K562 (cell line): Measurements from ENCODE around the gene KRTAP5-4. TPM values are rescaled to one million over a fixed set of nuclear protein-coding genes. Genes with fewer than 3 reads are reported as not detected.

ENCODE experiments used
- CBX8 ChIP-seq: fragments of 200-600 bp; sonication (generic); IDR thresholded peaks from 2 replicates; pipeline ENCODE4 v1.6.1; 2012; ENCODE audit warnings: borderline replicate concordance, mixed run types, low read depth, mild to moderate bottlenecking, moderate library complexity, mixed read lengths, low read length, control low read depth, inconsistent platforms; ENCODE audit not compliant: poor library complexity, severe bottlenecking; ENCODE audit errors: extremely low read depth
- CREM ChIP-seq: IDR thresholded peaks from 2 replicates; pipeline ENCODE4 v1.6.1; 2014; ENCODE audit warnings: antibody characterized with exemption, low read depth
- KLF16 ChIP-seq: IDR thresholded peaks from 2 replicates; pipeline ENCODE4 v1.6.1; 2016; ENCODE audit warnings: antibody characterized with exemption
- NR2C2 ChIP-seq, 2 experiments: fragments of 200-800 bp in 1 of 2; sonication (Bioruptor generic) in 1 of 2; sonication (generic) in 1 of 2; formaldehyde crosslinking in 1 of 2; IDR thresholded peaks; 2 replicates each; pipeline versions ENCODE4 v1.6.1 to v1.8.0; 2016 to 2022; ENCODE audit warnings: mild to moderate bottlenecking in 1 of 2, missing compliant biosample characterization in 1 of 2, missing genetic modification characterization in 1 of 2, missing genetic modification reagents in 1 of 2
- RB1 ChIP-seq: fragments of 450-650 bp; IDR thresholded peaks from 2 replicates; pipeline ENCODE4 v1.6.1; 2017; ENCODE audit warnings: low read depth, mild to moderate bottlenecking
- SUPT5H ChIP-seq: fragments of 450-650 bp; IDR thresholded peaks from 2 replicates; pipeline ENCODE4 v1.6.1; 2016
- TAF7 ChIP-seq: fragments of 450-650 bp; IDR thresholded peaks from 2 replicates; pipeline ENCODE4 v1.6.1; 2016; ENCODE audit warnings: missing genetic modification characterization, missing compliant biosample characterization
- TBL1XR1 ChIP-seq, 2 experiments: IDR thresholded peaks; 2 replicates each; pipeline ENCODE4 v1.6.1; 2012; ENCODE audit warnings: improper control_type of control experiment in 2 of 2, low read length in 2 of 2, mild to moderate bottlenecking in 1 of 2
- ZNF584 ChIP-seq: fragments of 200-800 bp; sonication (Bioruptor generic); IDR thresholded peaks from 2 replicates; pipeline ENCODE4 v1.6.1; 2016; ENCODE audit warnings: low read depth, mild to moderate bottlenecking, missing genetic modification characterization, missing compliant biosample characterization
- polyA plus RNA-seq, 8 experiments: library from polyadenylated mRNA; depleted of rRNA in 4 of 8; stranded (reverse) in 5 of 8; unstranded in 3 of 8; fragments of >200 nt; fragmentation: Nextera tagmentation in 2 of 8; fragmentation: Illumina TruSeq in 1 of 8; extraction: Ambion mirVana in 2 of 8; extraction: Trizol in 1 of 8; gene quantifications; 2 replicates each; pipeline versions ENCODE4 v1.2.1 to v1.2.3, GENCODE V29; 2011 to 2014; ENCODE audit warnings: inconsistent platforms in 1 of 8, missing spikeins in 1 of 8
- total RNA-seq, 7 experiments: library from RNA; depleted of rRNA in 6 of 7; stranded (reverse); fragments of >200 nt in 6 of 7; fragmentation: Illumina TruSeq in 2 of 7; extraction: Trizol in 2 of 7; gene quantifications; 2 replicates each; pipeline versions ENCODE4 v1.2.1 to v1.2.3, GENCODE V29; 2011 to 2021; ENCODE audit warnings: low replicate concordance in 1 of 7
- TF ChIP-seq, protein P1 (sequence below): fragments of 150-350 bp; conservative IDR thresholded peaks from 2 replicates; pipeline ENCODE4 v1.6.1; 2014; ENCODE audit warnings: low read length
- TF ChIP-seq, protein P2 (sequence below): IDR thresholded peaks from 2 replicates; pipeline ENCODE4 v1.6.1; 2011; ENCODE audit warnings: borderline replicate concordance, low read depth, mild to moderate bottlenecking, moderate library complexity, low read length; ENCODE audit not compliant: insufficient read depth, poor library complexity, severe bottlenecking
- TF ChIP-seq, protein P3 (sequence below): fragments of 200-800 bp; sonication (Bioruptor generic); IDR thresholded peaks from 2 replicates; pipeline ENCODE4 v1.6.1; 2017; ENCODE audit warnings: missing genetic modification characterization, missing compliant biosample characterization
- TF ChIP-seq, protein P4 (sequence below), 2 experiments: fragments of 200-800 bp in 1 of 2; sonication (Bioruptor generic) in 1 of 2; sonication (generic) in 1 of 2; formaldehyde crosslinking in 1 of 2; IDR thresholded peaks in 1 of 2; conservative IDR thresholded peaks in 1 of 2; 2 replicates each; pipeline versions ENCODE4 v1.5.0 to v1.6.1; 2016 to 2020; ENCODE audit warnings: missing compliant biosample characterization in 1 of 2, missing genetic modification characterization in 1 of 2, missing genetic modification reagents in 1 of 2
- TF ChIP-seq, protein P5 (sequence below): sonication (generic); formaldehyde crosslinking; IDR thresholded peaks from 2 replicates; pipeline ENCODE4 v1.8.0; 2022; ENCODE audit warnings: missing genetic modification reagents, mild to moderate bottlenecking, moderate library complexity, borderline replicate concordance

KRTAP5-4 gene
- total and polyA plus RNA-seq, 9 of the 15 experiments (the other 6 are each of a cell fraction or from before 2014, with no cell fraction given): not detected

DNA sequence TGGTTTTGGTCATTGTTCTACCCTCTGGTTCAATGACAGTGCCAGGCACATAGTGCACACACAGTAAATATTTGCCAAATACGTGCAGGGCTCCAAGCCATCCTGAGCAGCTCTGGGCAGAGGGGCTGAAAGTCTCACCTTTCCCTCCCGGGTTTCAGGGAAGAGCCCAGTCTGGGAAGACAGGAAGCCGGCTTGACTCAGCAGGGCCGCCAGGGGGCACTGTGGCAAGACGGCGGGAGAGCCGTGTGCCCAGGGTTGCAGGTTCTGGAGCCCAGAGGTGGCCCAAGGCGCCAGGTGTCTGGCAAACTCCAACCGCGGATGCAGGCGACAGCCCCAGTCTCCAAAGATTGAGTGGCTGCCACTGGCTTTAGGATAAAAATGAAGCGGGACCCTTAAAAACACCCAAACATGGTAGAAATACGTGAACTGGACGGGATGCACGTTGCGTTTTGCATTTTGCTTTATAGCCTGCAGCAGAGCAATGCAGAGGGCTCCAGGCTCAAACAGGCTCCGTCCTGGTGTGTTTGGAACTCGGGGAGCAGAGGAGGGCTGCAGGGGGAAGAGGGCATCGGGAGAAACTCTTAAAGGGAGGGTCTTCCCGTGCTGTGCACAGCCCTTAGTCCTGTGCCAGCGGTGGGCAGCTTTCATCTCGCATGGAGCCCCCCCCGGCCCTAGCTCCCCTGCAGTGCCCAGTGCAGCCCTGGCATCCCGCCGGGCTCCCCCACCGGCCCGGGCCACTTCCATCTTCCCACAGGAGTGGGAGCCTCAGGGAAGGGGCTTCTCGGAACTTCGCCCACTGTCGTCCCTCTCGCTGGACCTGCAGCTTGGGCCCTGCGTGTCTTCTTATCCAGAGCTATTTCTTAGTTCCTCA lies 18.4 kb upstream of the KRTAP5-4 start (continued):
- TF ChIP-seq, protein P1, sequence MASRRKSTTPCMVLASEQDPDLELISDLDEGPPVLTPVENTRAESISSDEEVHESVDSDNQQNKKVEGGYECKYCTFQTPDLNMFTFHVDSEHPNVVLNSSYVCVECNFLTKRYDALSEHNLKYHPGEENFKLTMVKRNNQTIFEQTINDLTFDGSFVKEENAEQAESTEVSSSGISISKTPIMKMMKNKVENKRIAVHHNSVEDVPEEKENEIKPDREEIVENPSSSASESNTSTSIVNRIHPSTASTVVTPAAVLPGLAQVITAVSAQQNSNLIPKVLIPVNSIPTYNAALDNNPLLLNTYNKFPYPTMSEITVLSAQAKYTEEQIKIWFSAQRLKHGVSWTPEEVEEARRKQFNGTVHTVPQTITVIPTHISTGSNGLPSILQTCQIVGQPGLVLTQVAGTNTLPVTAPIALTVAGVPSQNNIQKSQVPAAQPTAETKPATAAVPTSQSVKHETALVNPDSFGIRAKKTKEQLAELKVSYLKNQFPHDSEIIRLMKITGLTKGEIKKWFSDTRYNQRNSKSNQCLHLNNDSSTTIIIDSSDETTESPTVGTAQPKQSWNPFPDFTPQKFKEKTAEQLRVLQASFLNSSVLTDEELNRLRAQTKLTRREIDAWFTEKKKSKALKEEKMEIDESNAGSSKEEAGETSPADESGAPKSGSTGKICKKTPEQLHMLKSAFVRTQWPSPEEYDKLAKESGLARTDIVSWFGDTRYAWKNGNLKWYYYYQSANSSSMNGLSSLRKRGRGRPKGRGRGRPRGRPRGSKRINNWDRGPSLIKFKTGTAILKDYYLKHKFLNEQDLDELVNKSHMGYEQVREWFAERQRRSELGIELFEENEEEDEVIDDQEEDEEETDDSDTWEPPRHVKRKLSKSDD: no peak
- TF ChIP-seq TBL1XR1 (IDR thresholded peaks at IDR 0.05; ENCODE audit: low read length in 2 of 2) (no peak), ZNF584 (CRISPR knock-in tag) (no peak), CBX8 (no peak), RB1 (0 out of 2 replicates have a peak, but pooled peaks have one; percentile 34), TAF7 (tag) (no peak), CREM (0 out of 2 replicates have a peak, but pooled peaks have one; percentile 33), NR2C2 (CRISPR knock-in tag; IDR thresholded peaks at IDR 0.05) (no peak), NR2C2 (tag; IDR thresholded peaks at IDR 0.05) (no peak), SUPT5H (no peak), KLF16 (no peak)
- TF ChIP-seq, protein P2, sequence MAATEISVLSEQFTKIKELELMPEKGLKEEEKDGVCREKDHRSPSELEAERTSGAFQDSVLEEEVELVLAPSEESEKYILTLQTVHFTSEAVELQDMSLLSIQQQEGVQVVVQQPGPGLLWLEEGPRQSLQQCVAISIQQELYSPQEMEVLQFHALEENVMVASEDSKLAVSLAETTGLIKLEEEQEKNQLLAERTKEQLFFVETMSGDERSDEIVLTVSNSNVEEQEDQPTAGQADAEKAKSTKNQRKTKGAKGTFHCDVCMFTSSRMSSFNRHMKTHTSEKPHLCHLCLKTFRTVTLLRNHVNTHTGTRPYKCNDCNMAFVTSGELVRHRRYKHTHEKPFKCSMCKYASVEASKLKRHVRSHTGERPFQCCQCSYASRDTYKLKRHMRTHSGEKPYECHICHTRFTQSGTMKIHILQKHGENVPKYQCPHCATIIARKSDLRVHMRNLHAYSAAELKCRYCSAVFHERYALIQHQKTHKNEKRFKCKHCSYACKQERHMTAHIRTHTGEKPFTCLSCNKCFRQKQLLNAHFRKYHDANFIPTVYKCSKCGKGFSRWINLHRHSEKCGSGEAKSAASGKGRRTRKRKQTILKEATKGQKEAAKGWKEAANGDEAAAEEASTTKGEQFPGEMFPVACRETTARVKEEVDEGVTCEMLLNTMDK: peak; percentile 50
- TF ChIP-seq, protein P3, sequence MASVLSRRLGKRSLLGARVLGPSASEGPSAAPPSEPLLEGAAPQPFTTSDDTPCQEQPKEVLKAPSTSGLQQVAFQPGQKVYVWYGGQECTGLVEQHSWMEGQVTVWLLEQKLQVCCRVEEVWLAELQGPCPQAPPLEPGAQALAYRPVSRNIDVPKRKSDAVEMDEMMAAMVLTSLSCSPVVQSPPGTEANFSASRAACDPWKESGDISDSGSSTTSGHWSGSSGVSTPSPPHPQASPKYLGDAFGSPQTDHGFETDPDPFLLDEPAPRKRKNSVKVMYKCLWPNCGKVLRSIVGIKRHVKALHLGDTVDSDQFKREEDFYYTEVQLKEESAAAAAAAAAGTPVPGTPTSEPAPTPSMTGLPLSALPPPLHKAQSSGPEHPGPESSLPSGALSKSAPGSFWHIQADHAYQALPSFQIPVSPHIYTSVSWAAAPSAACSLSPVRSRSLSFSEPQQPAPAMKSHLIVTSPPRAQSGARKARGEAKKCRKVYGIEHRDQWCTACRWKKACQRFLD (CRISPR knock-in tag): no peak
- TF ChIP-seq, protein P4, sequence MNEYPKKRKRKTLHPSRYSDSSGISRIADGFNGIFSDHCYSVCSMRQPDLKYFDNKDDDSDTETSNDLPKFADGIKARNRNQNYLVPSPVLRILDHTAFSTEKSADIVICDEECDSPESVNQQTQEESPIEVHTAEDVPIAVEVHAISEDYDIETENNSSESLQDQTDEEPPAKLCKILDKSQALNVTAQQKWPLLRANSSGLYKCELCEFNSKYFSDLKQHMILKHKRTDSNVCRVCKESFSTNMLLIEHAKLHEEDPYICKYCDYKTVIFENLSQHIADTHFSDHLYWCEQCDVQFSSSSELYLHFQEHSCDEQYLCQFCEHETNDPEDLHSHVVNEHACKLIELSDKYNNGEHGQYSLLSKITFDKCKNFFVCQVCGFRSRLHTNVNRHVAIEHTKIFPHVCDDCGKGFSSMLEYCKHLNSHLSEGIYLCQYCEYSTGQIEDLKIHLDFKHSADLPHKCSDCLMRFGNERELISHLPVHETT (CRISPR knock-in tag; conservative IDR thresholded peaks at IDR 0.05 in 1 of 2, IDR thresholded peaks at IDR 0.05 in 1 of 2): no peak
- TF ChIP-seq, protein P5, sequence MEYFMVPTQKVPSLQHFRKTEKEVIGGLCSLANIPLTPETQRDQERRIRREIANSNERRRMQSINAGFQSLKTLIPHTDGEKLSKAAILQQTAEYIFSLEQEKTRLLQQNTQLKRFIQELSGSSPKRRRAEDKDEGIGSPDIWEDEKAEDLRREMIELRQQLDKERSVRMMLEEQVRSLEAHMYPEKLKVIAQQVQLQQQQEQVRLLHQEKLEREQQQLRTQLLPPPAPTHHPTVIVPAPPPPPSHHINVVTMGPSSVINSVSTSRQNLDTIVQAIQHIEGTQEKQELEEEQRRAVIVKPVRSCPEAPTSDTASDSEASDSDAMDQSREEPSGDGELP (CRISPR knock-in tag): 0 out of 2 replicates have a peak, but pooled peaks have one; percentile 16
